H1 (cell line): Measurements from ENCODE around the gene RNPS1. TPM values are rescaled to one million over a fixed set of nuclear protein-coding genes. Genes with fewer than 3 reads are reported as not detected.

Experiments used
- CTCF ChIA-PET: fragments of 300-600 bp; sonication (Branson Sonifier 250); formaldehyde crosslinking; loops from one replicate; lab custom pipeline; 2021; ENCODE audit not compliant: partially characterized antibody; lab: Charles Lee
- POLR2A ChIA-PET: fragments of 300-600 bp; sonication (Branson Sonifier 250); formaldehyde crosslinking; loops from one replicate; lab custom pipeline; 2021; ENCODE audit warnings: inconsistent platforms; ENCODE audit not compliant: partially characterized antibody; lab: Charles Lee
- DNase-seq, 2 experiments: peaks; one replicate each; pipeline versions ENCODE4 v3.0.0 to v3.0.0-alpha.2; 2010 to 2022; ENCODE audit warnings: low spot score in 2 of 2, low read depth in 1 of 2, mixed read lengths in 1 of 2
- FAIRE-seq: peaks from 2 replicates; lab custom pipeline; 2011; peaks lifted over from hg19 to GRCh38; lab: Jason Lieb, UNC
- H2AFZ ChIP-seq: 2 replicates; pipeline ENCODE4 v1.8.1; 2012; ENCODE audit warnings: low read length, inconsistent platforms
- H2AK5ac ChIP-seq: 2 replicates; pipeline ENCODE4 v1.6.1; 2013; ENCODE audit warnings: low read depth, low read length
- H2BK120ac ChIP-seq: replicated peaks from 2 replicates; pipeline ENCODE3; 2013; ENCODE audit warnings: low read depth, low read length, inconsistent platforms
- H2BK12ac ChIP-seq: 2 replicates; pipeline ENCODE4 v1.6.1; 2013; ENCODE audit warnings: low read depth, low read length
- H2BK15ac ChIP-seq: 2 replicates; pipeline ENCODE4 v1.6.1; 2013; ENCODE audit warnings: low read length
- H2BK20ac ChIP-seq: 2 replicates; pipeline ENCODE4 v1.6.1; 2013; ENCODE audit warnings: low read length
- H2BK5ac ChIP-seq: 2 replicates; pipeline ENCODE4 v1.6.1; 2013; ENCODE audit warnings: low read depth, low read length
- H3K14ac ChIP-seq: 2 replicates; pipeline ENCODE4 v1.6.1; 2013; ENCODE audit warnings: inconsistent platforms; ENCODE audit not compliant: insufficient read length
- H3K18ac ChIP-seq: 2 replicates; pipeline ENCODE4 v1.6.1; 2013; ENCODE audit warnings: low read length; ENCODE audit errors: extremely low read depth
- H3K23ac ChIP-seq: 2 replicates; pipeline ENCODE4 v1.6.1; 2013; ENCODE audit warnings: inconsistent platforms; ENCODE audit not compliant: insufficient read length
- H3K23me2 ChIP-seq: 2 replicates; pipeline ENCODE4 v1.6.1; 2013; ENCODE audit warnings: low read depth, low read length
- H3K27ac ChIP-seq: 2 replicates; pipeline ENCODE4 v1.6.1; 2011; ENCODE audit warnings: low read depth, low read length, inconsistent platforms
- H3K27me3 ChIP-seq, 4 experiments: replicated peaks in 1 of 4; 1 replicate in 1 of 4; 2 replicates in 3 of 4; pipeline versions ENCODE4 v1.6.1 to v1.8.1; 2011 to 2013; ENCODE audit warnings: low read length in 3 of 4, mild to moderate bottlenecking in 3 of 4, inconsistent platforms in 2 of 4, mixed read lengths in 2 of 4, moderate library complexity in 1 of 4; ENCODE audit not compliant: control insufficient read depth in 3 of 4, insufficient read depth in 3 of 4; ENCODE audit errors: extremely low read depth in 1 of 4
- H3K36me3 ChIP-seq, 4 experiments: 2 replicates each; pipeline versions ENCODE4 v1.6.1 to v1.8.1; 2011 to 2013; ENCODE audit warnings: mild to moderate bottlenecking in 4 of 4, low read length in 3 of 4, moderate library complexity in 2 of 4, control low read depth in 1 of 4, inconsistent platforms in 1 of 4; ENCODE audit not compliant: insufficient read depth in 4 of 4, control insufficient read depth in 2 of 4
- H3K4ac ChIP-seq: replicated peaks from 2 replicates; pipeline ENCODE3; 2013; ENCODE audit warnings: low read length, low read depth, mixed read lengths, inconsistent platforms; ENCODE audit not compliant: insufficient read length
- H3K4me1 ChIP-seq, 4 experiments: replicated peaks in 1 of 4; 1 replicate in 1 of 4; 2 replicates in 3 of 4; pipeline versions ENCODE4 v1.6.1 to v1.8.1; 2011 to 2013; ENCODE audit warnings: low read length in 3 of 4, inconsistent platforms in 2 of 4, mixed read lengths in 1 of 4; ENCODE audit not compliant: insufficient read depth in 4 of 4, control insufficient read depth in 3 of 4
- H3K4me2 ChIP-seq, 2 experiments: 2 replicates each; pipeline versions ENCODE4 v1.6.1 to v1.8.1; 2011 to 2013; ENCODE audit warnings: low read depth in 2 of 2, low read length in 2 of 2, control low read depth in 1 of 2, inconsistent platforms in 1 of 2, mild to moderate bottlenecking in 1 of 2; ENCODE audit not compliant: insufficient read depth in 1 of 2
- H3K4me3 ChIP-seq, 4 experiments: fragments of 200-600, 300-600 bp in 1 of 4; sonication (generic), shearing (Covaris generic), sonication (Bioruptor Twin) in 1 of 4; 2 replicates each; pipeline versions ENCODE4 v1.5.1 to v1.8.1; 2011 to 2016; ENCODE audit warnings: low read length in 4 of 4, low read depth in 3 of 4, control low read depth in 2 of 4, inconsistent platforms in 2 of 4, mild to moderate bottlenecking in 2 of 4, mixed read lengths in 1 of 4, moderate library complexity in 1 of 4; ENCODE audit not compliant: insufficient read depth in 2 of 4; ENCODE audit errors: extremely low read depth in 1 of 4
- H3K56ac ChIP-seq: replicated peaks from 2 replicates; pipeline ENCODE3; 2013; ENCODE audit warnings: low read depth, mild to moderate bottlenecking, mixed read lengths, low read length, inconsistent platforms; ENCODE audit not compliant: insufficient read length
- H3K79me1 ChIP-seq: 2 replicates; pipeline ENCODE4 v1.6.1; 2013; ENCODE audit warnings: low read depth, low read length, control low read depth
- H3K79me2 ChIP-seq, 2 experiments: 2 replicates each; pipeline versions ENCODE4 v1.6.1 to v1.8.1; 2012 to 2013; ENCODE audit warnings: low read length in 2 of 2, mild to moderate bottlenecking in 2 of 2, inconsistent platforms in 1 of 2; ENCODE audit not compliant: insufficient read depth in 2 of 2, control insufficient read depth in 1 of 2
- H3K9ac ChIP-seq, 4 experiments: replicated peaks in 1 of 4; 1 replicate in 1 of 4; 2 replicates in 3 of 4; pipeline versions ENCODE4 v1.6.1 to v1.8.1; 2011 to 2013; ENCODE audit warnings: low read depth in 3 of 4, low read length in 3 of 4, control low read depth in 2 of 4, mild to moderate bottlenecking in 2 of 4, moderate library complexity in 2 of 4, inconsistent platforms in 1 of 4; ENCODE audit errors: extremely low read depth in 1 of 4
- H3K9me3 ChIP-seq, 2 experiments: 2 replicates each; pipeline versions ENCODE4 v1.6.1 to v1.8.1; 2012 to 2013; ENCODE audit warnings: mild to moderate bottlenecking in 2 of 2, moderate library complexity in 2 of 2, control low read depth in 1 of 2, inconsistent platforms in 1 of 2, low read depth in 1 of 2, low read length in 1 of 2, mixed read lengths in 1 of 2; ENCODE audit not compliant: insufficient read depth in 2 of 2
- H4K20me1 ChIP-seq, 2 experiments: replicated peaks in 1 of 2; 2 replicates each; pipeline versions ENCODE3 to v1.8.1; 2011 to 2013; ENCODE audit warnings: inconsistent platforms in 2 of 2, low read length in 2 of 2, mild to moderate bottlenecking in 1 of 2; ENCODE audit not compliant: insufficient read depth in 2 of 2, control insufficient read depth in 1 of 2
- H4K5ac ChIP-seq: 2 replicates; pipeline ENCODE4 v1.6.1; 2013; ENCODE audit warnings: low read length, low read depth, mixed read lengths, inconsistent platforms; ENCODE audit not compliant: insufficient read length
- H4K8ac ChIP-seq: 2 replicates; pipeline ENCODE4 v1.8.0; 2013; ENCODE audit warnings: mild to moderate bottlenecking, moderate library complexity, low read length, inconsistent platforms; ENCODE audit not compliant: insufficient read depth; ENCODE audit errors: extremely low read depth
- H4K91ac ChIP-seq: replicated peaks from 2 replicates; pipeline ENCODE3; 2013; ENCODE audit warnings: low read length, mixed read lengths, inconsistent platforms; ENCODE audit not compliant: insufficient read length
- CHD1 ChIP-seq: IDR thresholded peaks from 2 replicates; pipeline ENCODE4 v1.6.1; 2012; ENCODE audit warnings: low read depth, low read length, improper control_type of control experiment
- CTBP2 ChIP-seq: IDR thresholded peaks from 2 replicates; pipeline ENCODE4 v1.7.0; 2011; ENCODE audit warnings: borderline replicate concordance, mild to moderate bottlenecking, moderate library complexity, mixed read lengths, low read length; ENCODE audit not compliant: insufficient read depth, insufficient read length
- EP300 ChIP-seq, 2 experiments: IDR thresholded peaks; 1 replicate in 1 of 2; 2 replicates in 1 of 2; pipeline ENCODE4 v1.6.1; 2011 to 2012; ENCODE audit warnings: low read depth in 2 of 2, low read length in 2 of 2, mild to moderate bottlenecking in 2 of 2, borderline replicate concordance in 1 of 2, inconsistent platforms in 1 of 2, moderate library complexity in 1 of 2
- EZH2 ChIP-seq: fragments of 200-600 bp; sonication (generic); IDR thresholded peaks from 2 replicates; pipeline ENCODE4 v1.7.1; 2012; ENCODE audit warnings: low read depth, mild to moderate bottlenecking, moderate library complexity, low read length, inconsistent platforms; ENCODE audit not compliant: severe bottlenecking
- FOSL1 ChIP-seq: IDR thresholded peaks from 2 replicates; pipeline ENCODE4 v1.6.1; 2011; ENCODE audit warnings: mild to moderate bottlenecking, low read depth, low read length, moderate library complexity; ENCODE audit not compliant: insufficient read depth
- NRF1 ChIP-seq: IDR thresholded peaks from 2 replicates; pipeline ENCODE4 v1.6.1; 2011; ENCODE audit warnings: mild to moderate bottlenecking, low read depth, low read length, improper control_type of control experiment
- RNF2 ChIP-seq: fragments of 200-900, 300-1000 bp; sonication (generic); IDR thresholded peaks from 2 replicates; pipeline ENCODE4 v1.7.1; 2016; ENCODE audit warnings: borderline replicate concordance, low read depth, mild to moderate bottlenecking, antibody characterized with exemption, low read length; ENCODE audit not compliant: poor library complexity, severe bottlenecking; ENCODE audit errors: missing control alignments
- SP1 ChIP-seq: IDR thresholded peaks from 2 replicates; pipeline ENCODE4 v1.6.1; 2011; ENCODE audit warnings: low read depth, low read length
- TBP ChIP-seq: IDR thresholded peaks from 2 replicates; pipeline ENCODE4 v1.6.1; 2011; ENCODE audit warnings: low read depth, low read length, improper control_type of control experiment
- WGBS, 2 experiments: shearing (Covaris generic) in 1 of 2; methylation state at CpG; one replicate each; pipeline versions ENCODE4 v1.1.6 to v1.1.7; 2013 to 2015; ENCODE audit warnings: low lambda C conversion rate in 2 of 2, mixed read lengths in 2 of 2, inconsistent platforms in 1 of 2, low coverage in 1 of 2, missing lambda C conversion rate in 1 of 2; ENCODE audit not compliant: insufficient replicate concordance in 2 of 2, insufficient coverage in 1 of 2, insufficient read length in 1 of 2; ENCODE audit errors: extremely low coverage in 1 of 2, missing lambda C conversion rate in 1 of 2; 5-methylcytosine and 5-hydroxymethylcytosine counted together
- polyA plus RNA-seq, 7 experiments: library from polyadenylated mRNA; depleted of rRNA in 3 of 7; stranded (reverse) in 5 of 7; unstranded in 2 of 7; fragments of >200 nt in 5 of 7; fragments of 200-250 nt in 2 of 7; gene quantifications; 1 replicate in 5 of 7; 2 replicates in 1 of 7; 4 replicates in 1 of 7; pipeline versions ENCODE4 v1.2.1 to v1.2.3, GENCODE V29; 2011 to 2013; ENCODE audit warnings: missing spikeins in 2 of 7, mixed read lengths in 2 of 7
- total RNA-seq: library from RNA; stranded (reverse); fragmentation: NEBNext Ultra II Directional; extraction: Animal tissue kit (Norgen Biotek cat#: 25700); gene quantifications from 2 replicates; pipeline ENCODE4 v1.2.1, GENCODE V29; 2021
- TF ChIP-seq, protein P1 (sequence below): IDR thresholded peaks from 2 replicates; pipeline ENCODE4 v1.6.1; 2012; ENCODE audit warnings: inconsistent platforms

The RNPS1 gene
- total and polyA plus RNA-seq, 2 of the 8 experiments (the other 6 are each of a cell fraction or from before 2014, with no cell fraction given), result 330 to 350 TPM

DNA sequence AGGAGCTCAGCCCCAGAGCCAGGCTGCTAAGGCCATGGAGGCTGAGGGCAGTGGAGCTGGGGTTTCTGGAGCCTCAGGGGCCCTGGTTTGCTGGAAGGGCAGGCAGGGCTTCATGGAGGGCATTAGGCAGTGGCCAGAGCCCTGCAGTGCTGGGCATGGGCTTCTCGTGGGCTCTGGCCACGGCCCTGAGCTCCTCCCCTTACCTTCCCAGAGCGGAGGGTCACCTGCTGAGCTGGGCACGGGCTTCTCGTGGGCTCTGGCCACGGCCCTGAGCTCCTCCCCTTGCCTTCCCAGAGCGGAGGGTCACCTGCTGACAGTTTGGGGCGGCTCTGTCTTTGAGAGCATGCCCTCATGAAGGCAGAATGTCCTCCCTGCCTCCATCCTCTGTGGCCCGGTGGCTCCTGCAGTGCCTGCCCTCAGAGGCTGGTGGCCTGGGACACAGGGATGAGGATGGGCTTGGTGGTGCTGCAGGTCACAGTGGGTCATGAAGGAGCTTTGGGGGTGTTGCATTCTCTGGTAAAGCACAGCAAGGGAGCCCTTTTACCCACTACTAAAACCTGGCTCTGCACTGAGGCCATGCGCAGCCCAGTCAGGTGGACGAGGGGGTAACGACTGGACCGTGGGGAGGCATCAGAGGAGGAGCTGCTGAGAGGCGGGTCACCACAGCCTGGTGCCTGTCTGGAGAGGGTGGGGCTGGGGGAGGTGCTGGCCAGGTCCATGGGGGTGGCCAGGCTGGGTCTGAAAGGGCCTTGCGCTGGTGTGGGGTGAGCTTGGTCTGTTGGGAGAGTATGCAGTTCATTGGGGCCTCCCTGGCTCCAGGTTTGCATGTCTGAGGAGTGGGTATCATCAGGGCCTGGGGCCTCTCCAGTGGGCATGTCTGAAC is 2.9 kb upstream of the RNPS1 start:
- H3K23ac ChIP-seq, result no peak overlapping the region
- FAIRE-seq, result no peak
- no peak overlapping the region for H3K4me2 ChIP-seq
- H3K9me3 ChIP-seq, result no peaks in the 10 kb centered on the region
- peaks cover 15 to 27% of the 10 kb centered on the region in 2 experiments for H3K79me2 ChIP-seq
- H3K4me3 ChIP-seq, result no peak overlapping the region
- H3K23me2 ChIP-seq, result peaks cover 6% of the 10 kb centered on the region; the same call in 1 of the 2 replicates
- H2BK15ac ChIP-seq, result no peak overlapping the region
- H3K36me3 ChIP-seq, result peaks cover 0 to 3% (median 1%) of the 10 kb centered on the region in 4 experiments; a peak in 1 of 8 replicates
- 86% methylated on average over 15 of the region's 15 CpGs; no CpG with 5 or more reads in 1 of the 2 experiments for WGBS, 2 experiments
- H2BK120ac ChIP-seq, result no peak overlapping the region
- peaks cover 6 to 17% of the 10 kb centered on the region in 2 experiments for H4K20me1 ChIP-seq
- H2AK5ac ChIP-seq, result no peak overlapping the region
- no peak overlapping the region for H4K91ac ChIP-seq
- H4K8ac ChIP-seq, result 0 out of 2 replicates have a peak overlapping the region, but pooled peaks have one; percentile 46
- CTCF ChIA-PET, result interaction anchor here (0.8 to 2.1 kb wide), 11 partner anchors 8 to 220 kb away, joined by 3 to 8 read pairs (median 4); partner anchors contain the start of gene ECI1
- no peak overlapping the region for H2BK5ac ChIP-seq
- no peak overlapping the region for H3K18ac ChIP-seq
- H3K9ac ChIP-seq, result peak overlapping the region in 1 of 4 experiments; percentile 52; a peak in 2 of 7 replicates
- H3K27me3 ChIP-seq, result no peaks in the 10 kb centered on the region
- H2AFZ ChIP-seq, result no peak overlapping the region
- H4K5ac ChIP-seq, result no peak overlapping the region
- POLR2A ChIA-PET, result interaction anchor here (1.0 to 13.7 kb wide), 13 partner anchors 9 to 204 kb away, joined by 3 to 228 read pairs (median 5); partner anchors contain the start of genes DNASE1L2, ECI1, TBC1D24 and TEDC2
- no peak overlapping the region for H3K4ac ChIP-seq
- no peak for DNase-seq
- no peak overlapping the region for H3K27ac ChIP-seq
- H2BK20ac ChIP-seq, result no peak overlapping the region
- H3K56ac ChIP-seq, result no peak overlapping the region
- peaks cover 0 to 7% (median 3%) of the 10 kb centered on the region in 4 experiments; a peak in 3 of 7 replicates for H3K4me1 ChIP-seq
- peaks cover 9% of the 10 kb centered on the region for H3K79me1 ChIP-seq
- H2BK12ac ChIP-seq, result no peak overlapping the region
- no peak overlapping the region for H3K14ac ChIP-seq
- TF ChIP-seq RNF2, result no peak
- no peak for TF ChIP-seq FOSL1
- no peak for TF ChIP-seq EZH2
- no peak for TF ChIP-seq SP1
- TF ChIP-seq EP300 (IDR thresholded peaks at IDR 0.05; ENCODE audit: borderline replicate concordance in 1 of 2, low read depth in 2 of 2, low read length in 2 of 2), result no peak
- no peak for TF ChIP-seq NRF1
- no peak for TF ChIP-seq CTBP2
- TF ChIP-seq, protein P1, sequence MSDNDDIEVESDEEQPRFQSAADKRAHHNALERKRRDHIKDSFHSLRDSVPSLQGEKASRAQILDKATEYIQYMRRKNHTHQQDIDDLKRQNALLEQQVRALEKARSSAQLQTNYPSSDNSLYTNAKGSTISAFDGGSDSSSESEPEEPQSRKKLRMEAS, result no peak
- TF ChIP-seq TBP, result no peak
- TF ChIP-seq CHD1, result no peak
